ENCODE data around the gene GYG1.

Gene GYG1

DNA sequence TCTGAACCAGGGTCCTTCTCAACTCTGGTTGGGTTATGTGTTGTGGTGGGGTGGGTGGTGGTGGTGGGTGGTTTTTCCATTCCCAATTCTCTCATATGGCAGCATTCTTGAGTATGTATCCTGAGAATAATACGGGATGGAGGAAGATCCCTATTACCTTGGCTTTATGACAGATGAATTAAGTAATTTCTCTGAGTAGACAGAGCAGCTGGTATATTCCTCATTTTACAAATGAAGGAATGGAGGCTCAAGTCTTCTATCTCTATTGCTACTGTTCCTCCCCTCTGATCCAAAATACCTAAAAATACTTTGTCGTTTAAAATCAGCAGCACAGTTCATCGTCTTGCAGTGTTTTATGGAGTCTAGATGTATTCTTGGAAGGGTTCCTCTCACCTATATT lies 10.4 kb downstream of the GYG1 start:
- no peak overlapping the region for H2AFZ ChIP-seq (ENCODE audit: low read length)
- TF ChIP-seq EZH2 (optimal IDR thresholded peaks at IDR 0.05; ENCODE audit: low read depth, low read length) (no peak), EZH2phosphoT487 (IDR thresholded peaks at IDR 0.05; ENCODE audit: low read length) (no peak)
- TF ChIP-seq, protein P1, sequence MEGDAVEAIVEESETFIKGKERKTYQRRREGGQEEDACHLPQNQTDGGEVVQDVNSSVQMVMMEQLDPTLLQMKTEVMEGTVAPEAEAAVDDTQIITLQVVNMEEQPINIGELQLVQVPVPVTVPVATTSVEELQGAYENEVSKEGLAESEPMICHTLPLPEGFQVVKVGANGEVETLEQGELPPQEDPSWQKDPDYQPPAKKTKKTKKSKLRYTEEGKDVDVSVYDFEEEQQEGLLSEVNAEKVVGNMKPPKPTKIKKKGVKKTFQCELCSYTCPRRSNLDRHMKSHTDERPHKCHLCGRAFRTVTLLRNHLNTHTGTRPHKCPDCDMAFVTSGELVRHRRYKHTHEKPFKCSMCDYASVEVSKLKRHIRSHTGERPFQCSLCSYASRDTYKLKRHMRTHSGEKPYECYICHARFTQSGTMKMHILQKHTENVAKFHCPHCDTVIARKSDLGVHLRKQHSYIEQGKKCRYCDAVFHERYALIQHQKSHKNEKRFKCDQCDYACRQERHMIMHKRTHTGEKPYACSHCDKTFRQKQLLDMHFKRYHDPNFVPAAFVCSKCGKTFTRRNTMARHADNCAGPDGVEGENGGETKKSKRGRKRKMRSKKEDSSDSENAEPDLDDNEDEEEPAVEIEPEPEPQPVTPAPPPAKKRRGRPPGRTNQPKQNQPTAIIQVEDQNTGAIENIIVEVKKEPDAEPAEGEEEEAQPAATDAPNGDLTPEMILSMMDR (IDR thresholded peaks at IDR 0.05; ENCODE audit: low read length): no peak
- no peaks in the 10 kb centered on the region for H3K9me2 ChIP-seq (replicated peaks; ENCODE audit: insufficient read depth, low read length)
- H3K4me2 ChIP-seq (ENCODE audit: low read depth, low read length): no peak overlapping the region
- no peaks in the 10 kb centered on the region for H3K36me3 ChIP-seq (replicated peaks; ENCODE audit: insufficient read depth, low read length)
- H3K27ac ChIP-seq (ENCODE audit: low read length): no peak overlapping the region
- peaks cover 24% of the 10 kb centered on the region for H3K79me2 ChIP-seq (ENCODE audit: low read length)
- no peaks in the 10 kb centered on the region for H3K9me3 ChIP-seq (replicated peaks; ENCODE audit: insufficient read depth, low read length)
- no peaks in the 10 kb centered on the region for H4K20me1 ChIP-seq (ENCODE audit: insufficient read depth, low read length)
- no peak overlapping the region for H3K4me3 ChIP-seq (ENCODE audit: low read length)
- no peak for DNase-seq
- H3K4me1 ChIP-seq (ENCODE audit: low read length): peaks cover 60% of the 10 kb centered on the region
- no peak overlapping the region for H3K9ac ChIP-seq (ENCODE audit: low read length)
- no peaks in the 10 kb centered on the region for H3K27me3 ChIP-seq (replicated peaks; ENCODE audit: insufficient read depth, low read length)
- H3F3A ChIP-seq (ENCODE audit: insufficient read depth, low read length): peaks cover 45% of the 10 kb centered on the region

DNA sequence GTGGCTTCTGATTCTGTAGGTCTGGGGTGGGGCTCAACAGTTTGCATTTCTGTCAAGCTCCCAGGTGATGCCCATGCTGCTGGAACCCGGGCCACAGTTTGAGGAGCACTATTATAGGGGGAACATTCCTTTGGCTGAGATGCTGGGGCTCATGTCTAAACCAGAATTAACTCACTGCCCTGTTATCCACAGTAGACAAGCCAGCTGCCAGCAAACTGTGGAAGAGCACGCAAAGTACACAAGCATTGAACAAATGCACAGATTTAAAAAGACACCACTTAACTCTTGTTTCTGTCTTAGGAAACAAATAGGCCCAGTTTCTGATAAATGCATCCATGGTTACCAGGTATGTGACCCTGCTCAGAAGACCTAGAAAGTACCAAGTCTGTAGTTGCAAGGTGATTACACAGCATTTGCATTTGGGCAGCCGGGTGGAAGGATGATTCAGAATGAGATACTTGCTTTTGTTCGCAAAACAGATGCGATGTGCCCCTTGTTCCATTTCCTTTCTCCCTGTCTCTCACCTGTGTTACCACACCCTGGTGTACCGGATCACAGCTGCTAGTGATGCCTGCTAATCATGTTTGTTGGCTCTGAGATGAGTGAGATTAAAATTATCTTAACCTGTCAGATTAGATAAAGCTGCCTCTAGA lies 12.4 kb downstream of the GYG1 start:
- H3K4me1 ChIP-seq (ENCODE audit: low read length): peaks cover 53% of the 10 kb centered on the region
- H3K9me2 ChIP-seq (replicated peaks; ENCODE audit: insufficient read depth, low read length): no peaks in the 10 kb centered on the region
- no peaks in the 10 kb centered on the region; the same call in 1 of the 2 replicates for H3K36me3 ChIP-seq (replicated peaks; ENCODE audit: insufficient read depth, low read length)
- H3K9me3 ChIP-seq (replicated peaks; ENCODE audit: insufficient read depth, low read length): no peaks in the 10 kb centered on the region
- peak; percentile 88 for DNase-seq
- peaks cover 32% of the 10 kb centered on the region for H3F3A ChIP-seq (ENCODE audit: insufficient read depth, low read length)
- H3K79me2 ChIP-seq (ENCODE audit: low read length): peaks cover 24% of the 10 kb centered on the region
- H3K4me2 ChIP-seq (ENCODE audit: low read depth, low read length): peak overlapping the region; percentile 15; the same call in 1 of the 2 replicates
- no peak overlapping the region for H3K4me3 ChIP-seq (ENCODE audit: low read length)
- peak overlapping the region; percentile 86 for H3K27ac ChIP-seq (ENCODE audit: low read length)
- no peaks in the 10 kb centered on the region for H4K20me1 ChIP-seq (ENCODE audit: insufficient read depth, low read length)
- H3K9ac ChIP-seq (ENCODE audit: low read length): peak overlapping the region; percentile 36; the same call in 1 of the 2 replicates
- no peak overlapping the region for H2AFZ ChIP-seq (ENCODE audit: low read length)
- TF ChIP-seq EZH2phosphoT487 (IDR thresholded peaks at IDR 0.05; ENCODE audit: low read length) (no peak), EZH2 (optimal IDR thresholded peaks at IDR 0.05; ENCODE audit: low read depth, low read length) (no peak)
- TF ChIP-seq, protein P1 (IDR thresholded peaks at IDR 0.05; ENCODE audit: low read length): no peak
- H3K27me3 ChIP-seq (replicated peaks; ENCODE audit: insufficient read depth, low read length): no peaks in the 10 kb centered on the region

DNA sequence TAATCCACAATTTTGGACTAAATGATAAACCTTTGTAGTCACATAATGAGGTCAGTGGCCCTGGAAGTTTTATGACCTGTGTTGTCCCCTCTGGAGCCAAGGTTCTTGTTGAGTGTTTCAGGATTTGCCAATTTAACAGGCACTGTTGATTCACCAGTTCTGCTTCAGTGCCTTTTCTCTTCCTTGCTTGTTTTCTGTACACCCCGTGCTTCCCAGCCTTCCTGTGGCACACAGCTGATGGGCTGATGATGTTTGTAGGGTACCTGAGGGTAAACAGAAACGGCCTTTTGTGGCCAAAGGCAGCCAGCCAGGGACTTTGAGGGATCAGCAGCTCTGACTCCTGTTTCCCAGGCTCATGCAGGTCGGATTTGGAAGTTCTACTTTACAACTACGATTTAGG lies 13.3 kb downstream of the GYG1 start:
- H3K79me2 ChIP-seq (ENCODE audit: low read length): peaks cover 24% of the 10 kb centered on the region
- no peaks in the 10 kb centered on the region for H3K9me3 ChIP-seq (replicated peaks; ENCODE audit: insufficient read depth, low read length)
- H3K27me3 ChIP-seq (replicated peaks; ENCODE audit: insufficient read depth, low read length): no peaks in the 10 kb centered on the region
- peaks cover 57% of the 10 kb centered on the region for H3K4me1 ChIP-seq (ENCODE audit: low read length)
- no peak overlapping the region for H3K4me2 ChIP-seq (ENCODE audit: low read depth, low read length)
- H4K20me1 ChIP-seq (ENCODE audit: insufficient read depth, low read length): no peaks in the 10 kb centered on the region
- no peak for TF ChIP-seq EZH2 (optimal IDR thresholded peaks at IDR 0.05; ENCODE audit: low read depth, low read length)
- TF ChIP-seq, protein P1 (IDR thresholded peaks at IDR 0.05; ENCODE audit: low read length): no peak
- no peak for TF ChIP-seq EZH2phosphoT487 (IDR thresholded peaks at IDR 0.05; ENCODE audit: low read length)
- DNase-seq: no peak
- peaks cover 3% of the 10 kb centered on the region; the same call in 1 of the 2 replicates for H3K36me3 ChIP-seq (replicated peaks; ENCODE audit: insufficient read depth, low read length)
- H3K9me2 ChIP-seq (replicated peaks; ENCODE audit: insufficient read depth, low read length): no peaks in the 10 kb centered on the region
- no peak overlapping the region for H2AFZ ChIP-seq (ENCODE audit: low read length)
- H3F3A ChIP-seq (ENCODE audit: insufficient read depth, low read length): peaks cover 29% of the 10 kb centered on the region
- no peak overlapping the region for H3K4me3 ChIP-seq (ENCODE audit: low read length)
- H3K9ac ChIP-seq (ENCODE audit: low read length): peak overlapping the region; percentile 21; the same call in 1 of the 2 replicates
- H3K27ac ChIP-seq (ENCODE audit: low read length): peak overlapping the region; percentile 86
